SK-N-SH (cell line): ENCODE measurements around the gene TMEM98. TPM values are rescaled to one million over a fixed set of nuclear protein-coding genes. Genes with fewer than 3 reads are reported as not detected.
A peak's percentile ranks its signal among the peaks of the same experiment; 100 is the strongest.

Source experiments
- CTCF ChIA-PET: fragments of 300-600, 350-600 bp; formaldehyde crosslinking; extraction: SDS; loops from one replicate; lab custom pipeline; 2021; lab: Yijun Ruan, JAX
- POLR2A ChIA-PET: fragments of 350-600 bp; sonication (Branson Sonifier 250); formaldehyde crosslinking; extraction: SDS; loops from one replicate; lab custom pipeline; 2020; ENCODE audit warnings: antibody characterized with exemption, inconsistent platforms; lab: Yijun Ruan, JAX
- DNase-seq: peaks from one replicate; pipeline ENCODE4 v3.0.0; 2012
- H2AFZ ChIP-seq: fragments of 200-600 bp; sonication (generic); 2 replicates; pipeline ENCODE4 v1.8.1; 2016; ENCODE audit warnings: antibody characterized with exemption, mild to moderate bottlenecking, low read depth
- H3F3A ChIP-seq: fragments of 200-600 bp; sonication (generic); replicated peaks from 2 replicates; pipeline ENCODE3; 2016; ENCODE audit warnings: antibody characterized with exemption, mild to moderate bottlenecking; ENCODE audit not compliant: insufficient read depth
- H3K27ac ChIP-seq, 2 experiments: fragments of 200-500 bp in 1 of 2; fragments of 200-600 bp in 1 of 2; sonication (Bioruptor generic) in 1 of 2; sonication (generic), shearing (Covaris generic) in 1 of 2; 2 replicates each; pipeline versions ENCODE4 v1.5.1 to v1.6.1; 2014 to 2016; ENCODE audit warnings: low read depth in 2 of 2, inconsistent platforms in 1 of 2, low read length in 1 of 2, mild to moderate bottlenecking in 1 of 2, mixed read lengths in 1 of 2
- H3K27me3 ChIP-seq: fragments of 200-600 bp; sonication (generic), shearing (Covaris generic); 2 replicates; pipeline ENCODE4 v1.6.1; 2016; ENCODE audit warnings: mixed run types; ENCODE audit not compliant: insufficient read depth
- H3K36me3 ChIP-seq, 2 experiments: fragments of 200-500 bp in 1 of 2; fragments of 200-600 bp in 1 of 2; sonication (Bioruptor generic) in 1 of 2; sonication (generic) in 1 of 2; replicated peaks in 1 of 2; 2 replicates each; pipeline versions ENCODE3 to v1.5.1; 2014 to 2016; ENCODE audit warnings: low read length in 1 of 2, mild to moderate bottlenecking in 1 of 2; ENCODE audit not compliant: insufficient read depth in 2 of 2, control insufficient read depth in 1 of 2
- H3K4me1 ChIP-seq, 2 experiments: fragments of 200-500 bp in 1 of 2; fragments of 200-600 bp in 1 of 2; sonication (Bioruptor generic) in 1 of 2; sonication (generic), shearing (Covaris generic) in 1 of 2; 2 replicates each; pipeline versions ENCODE4 v1.5.1 to v1.6.1; 2014 to 2016; ENCODE audit warnings: low read depth in 1 of 2, low read length in 1 of 2, mixed run types in 1 of 2; ENCODE audit not compliant: insufficient read depth in 2 of 2, control insufficient read depth in 1 of 2
- H3K4me2 ChIP-seq: fragments of 200-600 bp; sonication (generic), shearing (Covaris generic); 2 replicates; pipeline ENCODE4 v1.6.1; 2017; ENCODE audit warnings: mixed run types
- H3K4me3 ChIP-seq, 2 experiments: fragments of 200-500 bp in 1 of 2; fragments of 200-600 bp in 1 of 2; sonication (Bioruptor generic) in 1 of 2; sonication (generic), shearing (Covaris generic) in 1 of 2; 2 replicates each; pipeline versions ENCODE4 v1.5.1 to v1.8.1; 2014 to 2016; ENCODE audit warnings: low read depth in 2 of 2, inconsistent platforms in 1 of 2, low read length in 1 of 2, mild to moderate bottlenecking in 1 of 2, mixed read lengths in 1 of 2, moderate library complexity in 1 of 2
- H3K79me2 ChIP-seq: fragments of 200-600 bp; sonication (generic); 2 replicates; pipeline ENCODE4 v1.8.1; 2017; ENCODE audit warnings: mild to moderate bottlenecking; ENCODE audit not compliant: insufficient read depth
- H3K9ac ChIP-seq: fragments of 200-600 bp; sonication (generic); 2 replicates; pipeline ENCODE4 v1.6.1; 2017; ENCODE audit warnings: mixed run types
- H3K9me2 ChIP-seq: fragments of 200-600 bp; sonication (generic); 2 replicates; pipeline ENCODE4 v1.6.1; 2017; ENCODE audit warnings: mixed run types
- H3K9me3 ChIP-seq: fragments of 200-600 bp; sonication (generic); 2 replicates; pipeline ENCODE4 v1.6.1; 2017; ENCODE audit warnings: mixed run types, mild to moderate bottlenecking, moderate library complexity
- H4K20me1 ChIP-seq: fragments of 200-600 bp; sonication (generic); 2 replicates; pipeline ENCODE4 v1.6.1; 2017; ENCODE audit warnings: mild to moderate bottlenecking, mixed run types; ENCODE audit not compliant: insufficient read depth
- CTCF ChIP-seq: fragments of 200-600 bp; sonication (generic); IDR thresholded peaks from 2 replicates; pipeline ENCODE4 v1.6.1; 2017; ENCODE audit warnings: antibody characterized with exemption, mild to moderate bottlenecking, moderate library complexity
- ELF1 ChIP-seq: IDR thresholded peaks from 2 replicates; pipeline ENCODE4 v1.4.0; 2012
- EZH2phosphoT487 ChIP-seq: fragments of 200-600 bp; sonication (generic); IDR thresholded peaks from 2 replicates; pipeline ENCODE4 v1.6.1; 2017; ENCODE audit warnings: low read depth, mixed run types, mild to moderate bottlenecking, antibody characterized with exemption, moderate library complexity, borderline replicate concordance
- FOXJ3 ChIP-seq: sonication (generic); formaldehyde crosslinking; IDR thresholded peaks from 2 replicates; pipeline ENCODE4 v1.5.1; 2020; ENCODE audit warnings: mild to moderate bottlenecking, missing genetic modification reagents
- FOXM1 ChIP-seq: IDR thresholded peaks from 2 replicates; pipeline ENCODE4 v1.4.0; 2012; ENCODE audit warnings: low read depth, mild to moderate bottlenecking
- GABPA ChIP-seq: IDR thresholded peaks from 2 replicates; pipeline ENCODE4 v1.4.0; 2012; ENCODE audit warnings: low read depth, mild to moderate bottlenecking
- IRF3 ChIP-seq: fragments of 150-350 bp; IDR thresholded peaks from 2 replicates; pipeline ENCODE4 v1.6.1; 2016; ENCODE audit warnings: mild to moderate bottlenecking, low read depth, low read length
- JUND ChIP-seq: IDR thresholded peaks from 2 replicates; pipeline ENCODE4 v1.4.0; 2012
- NFIC ChIP-seq: IDR thresholded peaks from 2 replicates; pipeline ENCODE4 v1.4.0; 2012; ENCODE audit warnings: borderline replicate concordance
- NRF1 ChIP-seq: IDR thresholded peaks from 2 replicates; pipeline ENCODE4 v1.6.1; 2012; ENCODE audit warnings: low read depth, mild to moderate bottlenecking, low read length
- PBX3 ChIP-seq: IDR thresholded peaks from 2 replicates; pipeline ENCODE4; 2012
- POLR2AphosphoS5 ChIP-seq: IDR thresholded peaks from 2 replicates; pipeline ENCODE4 v1.6.1; 2012; ENCODE audit warnings: low read depth, low read length
- RAD21 ChIP-seq: IDR thresholded peaks from 2 replicates; pipeline ENCODE4 v1.6.1; 2012; ENCODE audit warnings: mild to moderate bottlenecking, low read length
- RCOR1 ChIP-seq: fragments of 150-350 bp; IDR thresholded peaks from 2 replicates; pipeline ENCODE4 v1.6.1; 2017; ENCODE audit warnings: antibody characterized with exemption, low read length
- RFX5 ChIP-seq: IDR thresholded peaks from 2 replicates; pipeline ENCODE4 v1.6.1; 2012; ENCODE audit warnings: mild to moderate bottlenecking, improper control_type of control experiment, low read length
- SIN3A ChIP-seq: IDR thresholded peaks from 2 replicates; pipeline ENCODE4 v1.6.1; 2012; ENCODE audit warnings: low read depth, mild to moderate bottlenecking, low read length, moderate library complexity, borderline replicate concordance
- TCF12 ChIP-seq: IDR thresholded peaks from 2 replicates; pipeline ENCODE4 v1.4.0; 2012
- TEAD4 ChIP-seq: IDR thresholded peaks from 2 replicates; pipeline ENCODE4 v1.4.0; 2012; ENCODE audit warnings: mild to moderate bottlenecking, borderline replicate concordance; ENCODE audit not compliant: insufficient read depth
- USF2 ChIP-seq: fragments of 150-350 bp; IDR thresholded peaks from 2 replicates; pipeline ENCODE4 v1.6.1; 2017; ENCODE audit warnings: antibody characterized with exemption, low read length, low read depth, borderline replicate concordance
- YY1 ChIP-seq: IDR thresholded peaks from 2 replicates; pipeline ENCODE4 v1.4.0; 2012; ENCODE audit warnings: low read depth, mild to moderate bottlenecking
- ZBTB33 ChIP-seq: IDR thresholded peaks from 2 replicates; pipeline ENCODE4 v1.4.0; 2012; ENCODE audit warnings: low read depth, borderline replicate concordance
- WGBS: methylation state at CpG from one replicate; pipeline ENCODE4 v1.1.6; 2017; ENCODE audit warnings: low lambda C conversion rate; 5-methylcytosine and 5-hydroxymethylcytosine counted together
- polyA plus RNA-seq, 3 experiments: library from polyadenylated mRNA; depleted of rRNA; stranded (reverse); fragments of >200 nt; gene quantifications; 2 replicates each; pipeline ENCODE4 v1.2.3, GENCODE V29; 2012

TMEM98 gene
- polyA plus RNA-seq, 1 of the 3 experiments (the other 2 are of a cell fraction) = 196 TPM

GRCh38 chr17:32904891-32905290, 23.1 kb upstream of the TMEM98 start (continued):
- TF ChIP-seq POLR2AphosphoS5 (no peak), ZBTB33 (no peak), USF2 (no peak), ELF1 (no peak)

- no peak for TF ChIP-seq IRF3
- TF ChIP-seq TEAD4 = no peak
- TF ChIP-seq NFIC = no peak
- TF ChIP-seq RFX5 = no peak
- no peak for TF ChIP-seq JUND
- TF ChIP-seq NRF1 = no peak
- no peak for TF ChIP-seq FOXM1
- TF ChIP-seq TCF12 = no peak
- POLR2A ChIA-PET = no interaction called here
These were observed 20.4 kb upstream of the TMEM98 start for GRCh38 chr17:32907583-32907982.

GRCh38 chr17:32909787-32910369, 18.1 kb upstream of the TMEM98 start:
- CTCF ChIA-PET = interaction anchor here (0.6 to 7.4 kb wide), 23 partner anchors 9 to 431 kb away, joined by 3 to 80 read pairs (median 4); partner anchors contain the start of genes MYO1D and TMEM98
- H4K20me1 ChIP-seq = no peaks in the 10 kb centered on the region
- H3K9ac ChIP-seq = no peak overlapping the region
- no peak overlapping the region for H3K4me2 ChIP-seq
- DNase-seq = peak; percentile 71
- no peaks in the 10 kb centered on the region; a peak in 1 of 4 replicates for H3K4me1 ChIP-seq
- no peaks in the 10 kb centered on the region for H3K9me3 ChIP-seq
- no peaks in the 10 kb centered on the region for H3K9me2 ChIP-seq
- H3K4me3 ChIP-seq = no peak overlapping the region; a peak in 1 of 4 replicates
- H3K27ac ChIP-seq = no peak overlapping the region
- H2AFZ ChIP-seq = peak overlapping the region; percentile 95
- no peaks in the 10 kb centered on the region for H3F3A ChIP-seq
- WGBS = 39% methylated on average over 4 of the region's 4 CpGs
- POLR2A ChIA-PET = no interaction called here
- no peaks in the 10 kb centered on the region for H3K79me2 ChIP-seq
- no peaks in the 10 kb centered on the region for H3K27me3 ChIP-seq
- no peaks in the 10 kb centered on the region for H3K36me3 ChIP-seq
- TF ChIP-seq NFIC (no peak), GABPA (no peak), TCF12 (no peak), SIN3A (no peak), RCOR1 (no peak), CTCF (peak; percentile 78), YY1 (no peak), FOXJ3 (CRISPR knock-in tag) (no peak), EZH2phosphoT487 (no peak), RAD21 (peak; percentile 73), ELF1 (peak; percentile 60; the same call in 1 of the 2 replicates), PBX3 (no peak)

More at GRCh38 chr17:32907583-32907982, 20.4 kb upstream of the TMEM98 start:
- Histone ChIP-seq H3K27ac (no peak overlapping the region), H3K9me2 (no peaks in the 10 kb centered on the region), H3K79me2 (no peaks in the 10 kb centered on the region), H3K27me3 (no peaks in the 10 kb centered on the region), H2AFZ (no peak overlapping the region), H3K9me3 (no peaks in the 10 kb centered on the region), H3F3A (no peaks in the 10 kb centered on the region), H3K4me3 (no peak overlapping the region), H3K9ac (no peak overlapping the region), H4K20me1 (no peaks in the 10 kb centered on the region), H3K4me1 (no peaks in the 10 kb centered on the region; a peak in 1 of 4 replicates), H3K36me3 (no peaks in the 10 kb centered on the region), H3K4me2 (no peak overlapping the region)
- CTCF ChIA-PET = interaction anchor here (2.9 to 7.4 kb wide), 2 partner anchors 31 to 128 kb away, joined by 18 to 80 read pairs; partner anchors contain the start of gene MYO1D
- DNase-seq = no peak
- 70% methylated on average over 6 of the region's 6 CpGs for WGBS
